Measurements from ENCODE around the gene ZNF691.
"Not testable (repeated sequence)": the region's sequence is repeated elsewhere in the genome, so short reads cannot be mapped to it uniquely, and the experiment has no call there.

Gene ZNF691

DNA sequence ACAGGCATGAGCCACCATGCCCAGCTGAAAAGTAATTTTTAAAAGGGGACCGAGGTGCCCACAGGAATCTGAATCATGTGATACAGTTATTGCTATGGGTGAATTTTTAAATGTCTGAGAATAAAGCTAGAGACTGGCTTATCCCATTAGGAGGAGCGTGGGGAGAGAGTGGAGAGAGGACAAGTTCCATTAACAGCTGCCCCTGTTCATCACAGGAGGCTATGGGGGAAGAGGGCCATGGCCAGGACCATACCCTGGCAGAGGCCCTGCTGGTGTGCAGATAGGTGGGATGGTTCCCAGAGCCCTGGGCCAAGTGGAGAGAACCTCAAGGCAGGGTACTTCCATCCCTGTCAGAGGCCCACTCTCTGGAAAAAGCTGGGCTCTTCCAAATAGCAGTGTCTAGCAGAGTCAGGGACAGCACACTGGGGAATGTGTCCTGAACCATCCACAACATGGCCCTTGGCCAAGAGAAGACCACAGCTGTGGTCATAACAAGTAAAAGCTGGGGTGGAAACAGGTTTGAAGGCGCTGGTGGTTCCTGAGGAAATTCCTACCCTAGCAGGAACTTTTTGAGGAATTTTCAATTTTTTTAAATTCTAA is 13.7 kb upstream of the ZNF691 start:
- no peak for DNase-seq

DNA sequence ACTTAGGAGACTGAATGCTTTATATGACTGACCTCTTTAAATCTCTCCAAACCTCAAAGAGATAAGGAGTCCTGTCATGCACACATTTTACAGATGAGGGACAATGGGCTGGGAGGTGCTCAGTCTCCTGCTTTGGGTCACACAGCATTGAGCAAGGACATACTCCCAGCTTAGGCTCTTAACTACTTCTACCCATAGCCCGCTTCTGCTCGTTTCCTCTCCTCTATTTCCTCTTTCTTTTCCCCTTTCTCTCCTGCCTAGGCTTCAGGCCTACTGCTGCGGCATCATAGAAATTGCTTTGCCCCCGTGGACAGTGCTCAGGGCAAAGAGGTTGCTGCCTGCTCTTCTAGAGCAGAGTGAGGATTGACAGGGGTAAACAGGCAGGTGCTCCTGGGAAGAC is 12.4 kb upstream of the ZNF691 start:
- peak; percentile 41 for DNase-seq

DNA sequence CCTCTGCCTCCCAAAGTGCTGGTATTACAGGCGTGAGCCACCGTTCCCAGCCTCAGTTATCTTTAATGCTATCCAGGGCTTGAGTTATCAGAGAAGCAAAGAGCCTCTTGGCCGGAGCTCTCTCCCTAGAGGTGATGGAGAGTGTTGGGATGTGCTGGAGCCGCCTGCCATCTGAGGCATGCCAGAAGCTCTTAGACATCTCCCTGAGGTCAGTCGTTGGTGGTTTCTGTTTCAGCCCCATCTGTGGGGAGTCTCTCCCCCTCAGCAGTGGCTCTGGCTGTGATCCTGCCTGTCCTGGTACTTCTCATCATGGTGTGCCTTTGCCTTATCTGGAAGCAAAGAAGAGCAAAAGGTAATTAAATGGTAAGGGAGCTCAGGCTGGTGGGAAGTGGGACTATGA is 11.6 kb upstream of the ZNF691 start:
- no peak for DNase-seq

DNA sequence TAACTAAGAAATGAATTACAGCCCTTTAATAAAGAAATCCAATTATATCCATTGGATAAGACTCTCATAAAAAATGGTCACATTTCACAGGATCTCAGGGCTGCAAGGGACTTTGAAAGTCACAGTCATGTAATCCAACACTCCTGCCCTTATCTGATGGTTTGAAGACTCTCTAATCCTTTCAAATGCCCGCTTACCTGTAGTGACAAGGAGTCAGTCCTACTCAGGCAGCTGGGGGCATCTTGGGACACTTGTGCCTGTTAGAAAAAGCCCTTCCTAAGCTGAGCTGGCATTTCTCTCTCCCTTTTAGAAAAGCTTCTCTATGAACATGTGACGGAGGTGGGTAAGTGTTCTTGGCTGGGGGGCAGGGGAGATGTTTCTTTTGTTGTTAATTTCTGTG is 11.0 kb upstream of the ZNF691 start:
- DNase-seq, result no peak

DNA sequence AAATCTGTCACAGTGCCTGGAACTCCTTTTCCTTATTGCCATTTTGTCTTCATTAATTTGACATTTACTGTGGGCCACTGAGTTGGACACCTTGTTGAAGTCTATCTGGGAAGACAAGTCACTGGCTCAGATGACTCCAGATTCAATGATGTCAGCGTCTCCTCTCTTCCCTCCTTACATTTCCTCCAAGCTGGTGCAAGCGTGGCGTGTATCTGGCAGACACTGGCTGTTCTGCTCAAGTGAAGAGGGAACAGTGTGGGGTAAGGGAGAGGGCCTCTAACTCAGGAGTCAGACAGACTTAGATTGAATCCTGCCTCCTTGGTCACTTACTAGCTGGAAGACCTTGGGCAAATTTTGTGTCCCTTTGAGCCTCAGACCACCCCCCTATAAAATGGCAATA is 8.7 kb upstream of the ZNF691 start:
- peak; percentile 61 for DNase-seq

DNA sequence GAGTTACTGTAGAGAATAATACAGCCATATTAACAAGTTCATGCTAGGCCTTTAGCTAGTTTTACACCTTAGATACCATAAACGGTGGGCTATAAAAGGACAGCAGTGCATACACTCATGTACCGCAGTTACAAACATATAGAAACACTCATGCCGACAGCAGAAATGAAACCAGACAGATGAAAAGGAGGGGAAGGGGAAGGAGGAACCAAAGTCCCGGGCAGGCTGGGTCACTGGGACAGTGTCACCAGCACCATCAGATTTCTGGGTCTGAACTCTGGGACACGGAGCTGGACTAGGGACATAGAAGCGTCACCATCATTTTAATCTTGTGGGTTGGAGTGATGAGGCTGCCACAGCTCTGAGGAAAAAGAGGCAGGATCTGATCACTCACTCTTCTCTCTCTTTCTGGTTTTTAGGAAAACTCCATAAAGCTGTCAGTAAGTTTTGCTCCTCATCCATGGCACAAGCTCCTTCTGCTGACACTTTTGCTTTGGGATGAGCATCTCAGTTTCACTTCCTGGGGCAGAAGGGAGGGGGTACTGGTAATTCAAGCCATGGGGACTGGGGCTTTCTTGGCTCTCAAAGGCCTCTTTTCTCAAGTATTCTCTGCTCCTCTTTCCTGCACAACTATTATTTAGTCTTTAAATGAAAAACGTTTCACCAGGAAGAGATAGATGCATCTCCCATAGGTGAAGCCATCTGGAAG is 7.8 kb upstream of the ZNF691 start:
- DNase-seq, result peak; percentile 76

DNA sequence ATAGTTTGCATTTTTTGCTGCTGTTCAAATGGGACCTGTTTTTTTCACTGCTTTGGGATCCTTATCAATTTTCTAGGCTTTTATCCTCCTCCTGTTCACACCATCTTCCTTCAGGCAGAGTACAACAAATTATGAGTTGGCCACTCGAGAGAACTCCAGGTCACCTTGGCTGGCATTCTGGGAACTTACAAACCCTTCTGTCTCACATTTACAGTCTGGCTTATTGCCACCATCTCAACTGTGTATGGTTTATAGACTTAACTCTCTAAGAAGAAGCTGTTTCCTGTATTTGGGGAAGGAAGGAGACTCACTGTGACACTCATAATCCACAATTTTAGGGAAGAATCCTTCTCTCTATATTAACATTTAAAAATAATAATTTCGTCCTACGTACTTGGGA is 5.4 kb upstream of the ZNF691 start:
- no peak for DNase-seq

DNA sequence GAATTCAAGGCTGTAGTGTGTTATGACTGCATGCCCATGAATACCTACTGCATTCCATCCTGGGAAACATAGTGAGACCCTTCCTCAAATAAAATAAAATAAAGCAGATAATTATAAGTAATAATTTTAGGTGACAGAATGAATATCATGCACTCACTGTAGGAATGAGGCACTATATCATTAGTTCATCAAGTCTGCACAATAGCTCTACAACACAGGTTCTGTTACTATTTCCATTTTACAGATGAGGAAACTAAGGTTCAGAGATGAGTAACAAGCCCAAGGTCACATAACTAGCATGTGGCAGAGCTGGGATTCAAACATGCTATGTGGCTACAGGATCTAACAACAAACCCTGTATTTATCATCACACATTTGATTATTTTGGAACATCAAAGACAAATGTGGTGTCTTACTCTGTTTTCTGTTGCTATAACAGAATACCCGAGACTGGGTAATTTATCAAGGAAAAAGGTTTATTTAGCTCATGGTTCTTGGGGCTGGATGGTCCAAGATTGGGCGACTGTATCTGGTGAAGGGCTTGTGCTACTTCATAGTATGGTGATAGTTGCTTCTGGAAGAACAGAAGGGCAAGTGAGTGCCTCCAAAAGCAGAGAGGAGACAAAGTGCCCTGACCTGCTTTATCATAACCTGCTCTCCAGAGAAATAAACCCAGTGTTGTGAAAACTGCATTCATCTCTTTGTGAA is 4.8 kb upstream of the ZNF691 start:
- DNase-seq, result no peak

DNA sequence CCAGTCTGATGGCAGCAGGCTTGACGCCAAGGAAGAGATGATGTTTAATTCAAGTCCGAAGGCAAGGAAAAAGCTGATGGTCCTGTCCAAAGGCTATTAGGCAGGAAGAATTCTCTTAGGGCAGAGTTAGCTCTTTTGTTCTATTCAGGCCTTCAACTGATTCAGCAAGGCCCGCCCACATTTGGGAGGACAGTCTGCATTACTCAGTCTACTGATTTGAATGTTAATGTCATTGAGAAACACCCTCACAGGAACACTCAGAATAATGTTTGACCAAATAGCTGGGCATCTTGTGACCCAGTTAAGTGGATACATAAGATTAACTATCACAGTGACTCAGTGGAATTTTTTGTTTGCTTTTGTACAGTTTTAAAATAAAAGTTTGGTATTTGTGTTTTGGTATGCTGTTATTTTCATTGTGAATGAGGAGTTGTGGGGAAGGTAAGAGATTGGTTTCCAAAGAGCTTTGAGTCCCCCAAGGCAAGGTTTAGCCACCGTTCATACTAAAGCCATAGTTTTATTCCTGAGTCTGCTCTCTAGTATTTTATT is 1.7 kb upstream of the ZNF691 start:
- peak; percentile 79 for DNase-seq

DNA sequence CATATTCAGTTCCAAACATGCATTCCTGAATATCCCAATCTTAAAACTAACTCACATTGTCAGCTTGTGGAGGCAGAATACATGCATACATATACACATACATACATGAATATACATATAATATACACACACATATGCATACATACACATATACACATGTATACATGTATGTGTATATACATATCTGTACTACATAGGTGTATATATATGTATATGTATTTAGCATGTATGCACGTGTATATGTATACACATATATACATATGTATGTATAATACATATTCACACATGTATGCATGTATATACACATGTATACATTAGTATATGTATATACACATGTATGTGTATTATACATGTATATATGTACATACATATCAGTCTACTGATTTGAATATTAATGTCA is 1.2 kb upstream of the ZNF691 start:
- no peak for DNase-seq

DNA sequence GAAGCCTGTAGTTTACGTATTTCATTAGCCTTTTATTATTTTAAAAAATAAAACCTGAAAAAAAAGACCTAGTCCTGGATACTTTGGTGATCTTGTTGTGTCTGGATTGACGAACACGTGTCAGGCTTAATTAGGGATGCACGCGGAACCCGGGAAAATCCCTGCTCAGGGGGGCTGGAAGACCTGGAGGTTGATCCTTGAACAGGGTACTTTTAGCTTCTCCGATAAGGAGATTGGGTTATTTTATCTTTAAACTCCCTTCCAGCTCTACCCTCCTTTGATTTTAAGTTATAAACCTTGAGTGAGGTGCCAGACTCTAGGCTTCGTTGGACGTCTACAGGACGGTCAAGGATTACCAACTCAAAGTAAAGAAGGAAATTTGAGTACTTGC is 552 bp upstream of the ZNF691 start:
- DNase-seq, result no peak

DNA sequence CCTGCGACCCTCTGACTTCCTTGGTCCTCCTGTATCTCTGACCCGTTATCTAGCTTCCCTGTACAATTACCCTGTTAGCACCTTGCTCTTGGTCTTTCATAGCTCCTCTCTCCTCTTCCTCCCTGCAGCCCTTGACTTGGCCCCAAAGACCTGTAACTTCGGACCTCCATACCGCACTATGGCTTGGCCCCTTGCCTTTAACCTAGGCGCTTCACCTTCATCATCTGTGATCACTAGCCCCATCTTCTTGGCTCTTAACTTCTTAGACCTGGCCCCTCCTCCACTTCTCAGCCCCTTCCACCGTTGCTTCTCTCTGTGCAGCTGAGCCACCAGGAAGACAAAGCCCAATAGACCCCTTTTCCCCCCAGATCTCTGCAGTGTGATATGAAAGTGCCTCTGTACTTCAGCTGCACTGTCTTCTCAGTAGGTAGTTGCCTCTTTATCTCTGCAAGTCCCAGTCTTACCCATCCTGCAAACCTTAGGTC is 740 bp downstream of the ZNF691 start:
- DNase-seq, result no peak

DNA sequence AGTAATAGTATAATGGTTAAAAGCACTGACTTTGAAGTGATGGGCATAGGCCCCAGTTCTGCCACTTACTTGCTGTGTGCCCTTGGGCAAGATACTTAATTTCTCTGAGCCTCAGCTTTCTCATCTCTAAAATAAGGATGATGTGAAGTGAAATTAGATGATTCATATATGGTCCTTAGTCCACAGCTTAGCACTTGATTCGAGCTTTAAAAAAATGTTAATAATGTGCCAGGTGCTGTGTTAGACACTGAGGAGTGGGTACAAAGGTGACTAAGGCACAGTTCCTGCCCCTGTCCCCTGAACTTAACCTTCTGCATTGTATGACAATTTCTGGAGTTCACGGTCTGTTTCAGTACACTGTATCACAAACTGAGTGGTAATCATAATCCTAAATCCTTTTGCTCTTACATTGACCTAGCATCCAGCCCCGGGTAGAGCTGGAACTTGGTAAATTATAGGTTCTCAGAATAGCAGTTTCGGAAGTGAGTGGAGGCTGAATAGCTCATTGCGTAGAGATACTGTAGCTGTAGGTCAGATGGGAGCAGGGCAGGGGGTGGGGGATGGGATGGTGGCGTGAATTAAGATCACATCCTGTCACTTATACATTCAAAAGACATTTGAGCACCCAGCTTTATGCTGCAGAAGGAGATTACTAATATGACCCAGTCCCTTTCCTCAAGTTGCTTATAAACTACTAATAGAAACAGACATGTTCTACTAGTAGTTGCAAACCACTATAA is 1.5 kb downstream of the ZNF691 start:
- DNase-seq, result no peak

DNA sequence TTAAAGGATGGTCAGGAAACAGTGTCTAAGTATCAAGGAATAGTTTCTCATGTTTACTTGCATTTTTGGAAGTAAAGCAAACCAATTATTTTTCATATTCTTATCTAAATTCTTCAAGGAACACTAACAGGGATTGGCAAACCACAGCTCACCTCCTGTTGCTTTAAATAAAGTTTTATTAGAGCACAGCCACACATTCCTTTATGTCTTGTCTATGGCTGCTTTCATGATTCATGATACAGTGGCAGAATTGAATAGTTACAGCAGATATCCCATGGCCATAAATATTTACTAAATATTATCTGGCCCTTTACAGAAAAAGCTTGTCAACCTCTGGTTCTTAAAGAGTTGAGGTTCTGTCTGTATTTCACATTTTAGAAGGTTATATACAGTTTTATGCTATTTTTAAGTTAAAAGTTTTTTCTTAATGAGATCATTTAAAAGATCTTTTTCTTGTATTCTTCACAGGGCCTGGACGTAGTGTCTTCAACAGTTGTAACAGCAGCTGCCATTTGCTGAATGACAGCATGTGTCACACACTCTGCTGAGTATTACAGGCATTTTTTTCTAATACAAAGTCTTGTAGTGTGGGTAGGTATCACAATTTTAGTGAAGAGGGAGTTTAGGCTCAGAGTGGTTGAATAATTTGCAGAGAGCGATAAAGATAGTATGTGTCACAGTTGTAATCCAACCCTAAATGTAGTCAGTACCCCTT is 2.6 kb downstream of the ZNF691 start:
- DNase-seq, result no peak

DNA sequence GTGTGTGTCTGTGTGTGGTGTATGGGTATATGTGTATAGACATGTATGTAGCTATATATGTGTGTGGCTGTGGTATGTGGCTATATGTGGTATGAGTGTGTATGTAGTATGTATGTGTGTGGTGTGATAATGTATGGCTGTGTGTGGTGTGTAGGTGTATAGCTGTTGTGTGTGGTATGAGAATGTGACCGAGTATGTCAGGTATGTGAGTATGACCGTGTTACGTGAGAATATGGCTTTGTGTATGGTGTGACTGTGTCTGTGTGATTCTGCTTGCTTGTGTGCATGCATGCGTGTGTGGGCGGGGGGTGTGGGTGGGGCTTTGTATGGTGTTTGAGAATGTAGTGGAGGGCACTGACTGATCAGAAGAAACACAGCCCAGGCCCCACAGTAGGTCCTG is 3.5 kb downstream of the ZNF691 start:
- DNase-seq, result no peak

DNA sequence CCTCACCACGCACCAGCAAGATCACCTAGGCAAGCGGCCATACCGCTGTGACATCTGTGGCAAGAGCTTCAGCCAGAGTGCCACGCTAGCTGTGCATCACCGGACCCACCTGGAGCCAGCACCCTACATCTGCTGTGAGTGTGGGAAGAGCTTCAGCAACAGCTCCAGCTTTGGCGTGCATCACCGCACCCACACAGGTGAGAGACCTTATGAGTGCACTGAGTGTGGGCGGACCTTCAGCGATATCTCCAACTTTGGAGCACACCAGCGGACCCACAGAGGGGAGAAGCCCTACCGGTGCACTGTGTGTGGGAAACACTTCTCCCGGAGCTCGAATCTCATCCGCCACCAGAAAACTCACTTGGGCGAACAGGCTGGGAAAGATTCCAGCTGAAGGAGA is 5.0 kb downstream of the ZNF691 start:
- DNase-seq, result no peak

DNA sequence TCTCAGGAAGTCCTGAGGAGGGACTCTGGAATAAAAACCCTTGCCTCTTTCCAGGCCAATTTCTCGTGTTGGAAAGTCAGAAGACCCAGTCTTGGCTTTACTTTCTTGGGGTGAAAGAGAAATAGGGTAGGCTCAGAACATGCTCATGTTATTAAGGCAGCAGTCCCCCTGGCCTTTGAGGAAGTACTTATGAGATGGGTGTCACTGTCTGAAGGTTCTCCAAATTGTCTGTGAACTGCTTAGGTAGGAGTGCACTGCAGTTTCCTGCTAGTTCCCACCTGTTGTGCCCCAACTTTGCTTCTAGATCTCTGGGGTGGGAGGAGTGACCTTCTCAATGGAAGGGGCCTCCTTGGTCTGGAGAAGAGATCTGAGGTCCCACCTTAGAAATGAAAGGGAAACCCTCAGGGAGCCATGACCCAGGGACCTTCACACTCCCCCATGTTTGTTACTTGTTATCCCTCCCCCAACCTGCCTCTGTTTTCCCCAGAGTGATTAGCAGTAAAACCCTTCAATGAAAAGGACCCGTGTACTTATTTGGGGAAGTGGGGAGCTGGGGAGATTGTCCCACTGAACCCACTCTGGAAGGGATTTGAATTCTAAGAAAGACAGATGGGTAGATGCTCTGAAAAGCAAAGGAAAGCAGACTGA is 5.7 kb downstream of the ZNF691 start:
- no peak for DNase-seq

DNA sequence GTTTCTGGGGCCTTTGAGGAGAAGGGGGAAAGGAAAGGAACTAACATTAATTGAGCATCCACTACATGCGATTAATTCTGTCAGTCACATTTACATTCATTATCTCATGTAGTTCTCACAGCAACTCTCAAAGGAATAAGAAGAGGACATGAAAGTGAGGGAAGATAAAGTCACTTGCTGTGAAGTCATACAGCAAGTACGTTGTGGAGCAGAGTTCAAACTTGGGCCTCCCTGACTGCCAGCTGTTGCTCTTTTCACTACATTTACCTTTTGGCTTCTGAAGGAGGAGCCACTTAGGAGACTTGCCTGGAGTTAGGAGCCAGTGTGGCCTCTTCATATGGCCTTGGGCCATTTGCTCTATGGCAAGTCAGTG is 6.2 kb downstream of the ZNF691 start:
- DNase-seq, result no peak

DNA sequence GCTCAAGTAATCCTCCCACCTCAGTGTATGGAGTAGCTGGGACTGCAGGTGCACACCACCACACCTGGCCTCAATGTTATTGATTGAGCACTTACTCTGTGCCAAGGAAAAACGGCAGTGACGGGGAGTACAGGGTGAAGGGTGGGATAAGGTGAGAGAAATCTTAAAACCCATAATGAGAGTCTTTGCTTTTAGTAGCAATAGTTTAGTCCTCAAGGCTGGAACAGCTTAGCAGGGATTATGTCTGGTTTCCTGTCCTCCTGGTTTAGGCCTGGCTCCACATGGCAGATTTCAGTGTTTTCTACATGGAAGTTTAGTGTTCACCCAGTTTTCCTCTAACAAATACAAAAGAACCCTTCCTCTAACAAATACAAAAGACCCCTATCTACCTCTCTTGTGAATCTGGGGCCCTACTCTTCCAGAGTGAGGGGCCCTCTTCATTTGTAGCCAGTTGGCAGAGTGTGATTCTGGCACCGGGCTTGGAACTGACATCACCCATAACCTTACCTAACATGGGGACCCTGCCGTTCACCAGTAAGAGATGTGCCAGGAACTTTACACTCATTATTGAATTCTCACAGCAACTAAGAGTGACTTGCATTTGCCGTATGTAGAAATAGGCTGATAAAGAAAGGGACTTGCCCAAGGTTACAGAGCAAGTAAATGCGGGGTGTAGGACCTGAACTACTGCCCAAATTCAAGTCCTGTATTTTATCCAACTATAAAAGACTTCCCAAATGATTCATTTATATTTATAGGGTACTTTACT is 6.9 kb downstream of the ZNF691 start:
- DNase-seq, result no peak

DNA sequence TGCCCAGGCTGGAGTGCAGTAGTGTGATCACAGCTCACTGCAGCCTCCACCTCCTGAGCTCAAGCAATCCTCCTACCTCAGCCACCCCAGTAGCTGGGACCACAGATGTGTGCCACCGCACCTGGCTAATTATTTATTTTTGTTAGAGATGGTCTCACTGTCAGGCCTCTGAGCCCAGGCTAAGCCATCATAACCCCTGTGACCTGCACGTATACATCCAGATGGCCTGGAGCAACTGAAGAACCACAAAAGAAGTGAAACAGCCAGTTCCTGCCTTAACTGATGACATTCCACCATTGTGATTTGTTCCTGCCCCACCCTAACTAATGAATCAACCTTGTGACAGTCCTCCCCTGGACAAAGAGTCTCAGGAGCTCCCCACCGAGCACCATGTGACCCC is 10.1 kb downstream of the ZNF691 start:
- DNase-seq, result not testable (repeated sequence)

DNA sequence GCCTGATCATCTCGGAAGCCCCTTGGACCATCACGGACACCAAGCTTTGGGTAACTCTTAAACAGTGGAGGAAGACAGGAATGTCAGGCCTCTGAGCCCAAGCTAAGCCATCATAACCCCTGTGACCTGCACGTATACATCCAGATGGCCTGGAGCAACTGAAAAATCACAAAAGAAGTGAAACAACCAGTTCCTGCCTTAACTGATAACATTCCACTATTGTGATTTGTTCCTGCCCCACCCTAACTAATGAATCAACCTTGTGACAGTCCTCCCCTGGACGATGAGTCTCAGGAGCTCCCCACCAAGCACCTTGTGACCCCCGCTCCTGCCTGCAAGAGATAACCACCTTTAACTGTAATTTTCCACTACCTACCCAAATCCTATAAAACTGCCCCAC is 13.0 kb downstream of the ZNF691 start:
- DNase-seq, result not testable (repeated sequence)

All from suppressor macrophage treated with lipopolysaccharide for 4 hours (primary cell).